ENCODE data around the gene HDAC3. TPM values are rescaled to one million over a fixed set of nuclear protein-coding genes. Genes with fewer than 3 reads are reported as not detected.

The HDAC3 gene
- total and polyA plus RNA-seq, 9 donors, result 39.8 to 62.2 (median 55.4) TPM

GRCh38 chr5:141605523-141606277 lies 30.9 kb downstream of the HDAC3 start:
- DNase-seq, result peak; percentile 78
- Histone ChIP-seq H3K4me3 (ENCODE audit: low read length) (no peak overlapping the region), H3K4me1 (ENCODE audit: control insufficient read depth, insufficient read depth, low read length) (peaks cover 3% of the 10 kb centered on the region), H3K36me3 (ENCODE audit: control insufficient read depth, insufficient read depth, low read length) (no peaks in the 10 kb centered on the region), H3K27me3 (ENCODE audit: control insufficient read depth, insufficient read depth, low read length) (no peaks in the 10 kb centered on the region), H3K9me3 (replicated peaks; ENCODE audit: control insufficient read depth, low read depth, low read length) (no peaks in the 10 kb centered on the region), H3K27ac (ENCODE audit: low read length) (peak overlapping the region; percentile 88)
- WGBS (ENCODE audit: insufficient coverage), result 62% methylated on average over 5 of the region's 6 CpGs

DNA sequence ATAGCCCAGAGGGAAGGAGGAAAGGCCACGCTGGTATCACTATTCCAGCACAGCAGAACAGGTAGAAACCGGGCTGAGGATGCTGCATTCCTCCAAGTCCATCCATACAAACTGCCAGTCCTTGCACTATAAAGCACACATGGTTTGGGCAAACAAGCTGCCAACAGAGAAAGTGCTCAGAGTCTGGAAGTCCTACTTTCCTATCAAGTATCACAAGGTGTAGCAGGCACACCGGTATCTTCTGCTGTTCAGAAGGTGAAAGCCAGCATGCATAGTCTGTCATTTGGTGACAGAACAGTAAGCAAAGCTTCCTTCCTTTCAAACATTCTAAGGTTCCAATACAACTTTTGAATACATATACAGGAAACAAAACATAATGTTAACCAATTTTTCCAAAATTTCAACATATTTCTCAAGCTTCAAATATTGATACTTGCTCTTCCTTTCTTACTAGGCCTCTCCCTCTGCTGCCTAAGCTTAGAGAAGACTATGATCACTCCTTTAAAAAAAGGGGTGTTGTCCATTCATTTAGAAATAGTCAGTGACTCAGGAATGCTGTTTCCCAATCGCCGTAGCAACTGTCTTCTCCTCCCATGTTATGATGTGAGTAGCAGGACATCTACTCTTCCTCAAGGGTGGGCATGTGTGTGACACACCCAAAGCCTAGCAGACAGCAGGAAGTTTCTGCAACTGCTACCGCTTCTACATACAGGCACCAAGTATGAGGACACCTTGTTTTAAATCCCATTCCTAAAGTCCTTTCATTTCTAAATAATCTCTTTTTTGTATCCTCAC lies 32.5 kb downstream of the HDAC3 start:
- H3K4me3 ChIP-seq (ENCODE audit: low read length), result no peak overlapping the region
- WGBS (ENCODE audit: insufficient coverage), result 56% methylated on average over 4 of the region's 6 CpGs

GRCh38 chr5:141602606-141603005 lies 34.0 kb downstream of the HDAC3 start:
- no peak for DNase-seq
- Histone ChIP-seq H3K27me3 (ENCODE audit: control insufficient read depth, insufficient read depth, low read length) (no peaks in the 10 kb centered on the region), H3K4me3 (ENCODE audit: low read length) (no peak overlapping the region), H3K27ac (ENCODE audit: low read length) (no peak overlapping the region), H3K9me3 (replicated peaks; ENCODE audit: control insufficient read depth, low read depth, low read length) (no peaks in the 10 kb centered on the region), H3K36me3 (ENCODE audit: control insufficient read depth, insufficient read depth, low read length) (no peaks in the 10 kb centered on the region), H3K4me1 (ENCODE audit: control insufficient read depth, insufficient read depth, low read length) (peaks cover 3% of the 10 kb centered on the region)
- no CpG with 5 or more reads among the region's 1 CpG for WGBS (ENCODE audit: insufficient coverage)

More for the DNA sequence above, 32.5 kb downstream of the HDAC3 start:
- Histone ChIP-seq H3K4me1 (ENCODE audit: control insufficient read depth, insufficient read depth, low read length) (peaks cover 3% of the 10 kb centered on the region), H3K27me3 (ENCODE audit: control insufficient read depth, insufficient read depth, low read length) (no peaks in the 10 kb centered on the region), H3K27ac (ENCODE audit: low read length) (peak overlapping the region; percentile 80), H3K36me3 (ENCODE audit: control insufficient read depth, insufficient read depth, low read length) (no peaks in the 10 kb centered on the region), H3K9me3 (replicated peaks; ENCODE audit: control insufficient read depth, low read depth, low read length) (no peaks in the 10 kb centered on the region)
- DNase-seq, result peak; percentile 89

- WGBS (ENCODE audit: insufficient coverage), result no CpG with 5 or more reads among the region's 3 CpGs
- Histone ChIP-seq H3K4me3 (ENCODE audit: low read length) (no peak overlapping the region), H3K27ac (ENCODE audit: low read length) (no peak overlapping the region)
Observed at GRCh38 chr5:141598391-141599345, 38.0 kb downstream of the HDAC3 start.

GRCh38 chr5:141597814-141598213 lies 38.8 kb downstream of the HDAC3 start:
- DNase-seq, result no peak
- WGBS (ENCODE audit: insufficient coverage), result 80% methylated on average over 1 of the region's 2 CpGs
- peaks cover 5% of the 10 kb centered on the region for H3K36me3 ChIP-seq (ENCODE audit: control insufficient read depth, insufficient read depth, low read length)
- H3K9me3 ChIP-seq (replicated peaks; ENCODE audit: control insufficient read depth, low read depth, low read length), result no peaks in the 10 kb centered on the region
- H3K4me3 ChIP-seq (ENCODE audit: low read length), result no peak overlapping the region
- H3K4me1 ChIP-seq (ENCODE audit: control insufficient read depth, insufficient read depth, low read length), result no peaks in the 10 kb centered on the region
- no peaks in the 10 kb centered on the region for H3K27me3 ChIP-seq (ENCODE audit: control insufficient read depth, insufficient read depth, low read length)
- no peak overlapping the region for H3K27ac ChIP-seq (ENCODE audit: low read length)

More at GRCh38 chr5:141598391-141599345, 38.0 kb downstream of the HDAC3 start:
- no peak for DNase-seq
- H3K36me3 ChIP-seq (ENCODE audit: control insufficient read depth, insufficient read depth, low read length), result peaks cover 2% of the 10 kb centered on the region
- no peaks in the 10 kb centered on the region for H3K9me3 ChIP-seq (replicated peaks; ENCODE audit: control insufficient read depth, low read depth, low read length)
- H3K27me3 ChIP-seq (ENCODE audit: control insufficient read depth, insufficient read depth, low read length), result no peaks in the 10 kb centered on the region
- no peaks in the 10 kb centered on the region for H3K4me1 ChIP-seq (ENCODE audit: control insufficient read depth, insufficient read depth, low read length)

GRCh38 chr5:141597394-141597793 lies 39.3 kb downstream of the HDAC3 start:
- Histone ChIP-seq H3K9me3 (replicated peaks; ENCODE audit: control insufficient read depth, low read depth, low read length) (no peaks in the 10 kb centered on the region), H3K4me1 (ENCODE audit: control insufficient read depth, insufficient read depth, low read length) (no peaks in the 10 kb centered on the region), H3K27me3 (ENCODE audit: control insufficient read depth, insufficient read depth, low read length) (no peaks in the 10 kb centered on the region), H3K27ac (ENCODE audit: low read length) (no peak overlapping the region), H3K36me3 (ENCODE audit: control insufficient read depth, insufficient read depth, low read length) (peaks cover 5% of the 10 kb centered on the region), H3K4me3 (ENCODE audit: low read length) (no peak overlapping the region)
- 66% methylated on average over 2 of the region's 2 CpGs for WGBS (ENCODE audit: insufficient coverage)
- no peak for DNase-seq

DNA sequence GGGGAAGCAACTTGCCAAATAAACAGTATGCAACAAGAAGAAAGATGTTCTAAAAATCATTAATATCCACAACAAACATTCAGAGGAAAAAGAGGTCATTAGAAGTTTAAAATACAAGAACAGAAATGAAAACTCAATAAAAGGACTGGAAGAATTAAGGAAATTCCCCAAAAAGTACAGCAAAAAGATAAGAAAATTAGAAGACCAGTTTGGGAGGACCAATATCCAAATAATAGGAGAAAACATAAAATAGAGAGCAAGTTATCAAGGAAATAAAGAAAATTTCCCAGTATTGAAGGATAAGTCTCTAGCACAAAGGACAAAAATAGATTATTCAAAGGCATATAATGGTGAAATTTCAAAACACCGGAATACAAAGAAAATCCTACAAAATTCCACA lies 39.8 kb downstream of the HDAC3 start:
- no CpG with 5 or more reads among the region's 1 CpG for WGBS (ENCODE audit: insufficient coverage)
- Histone ChIP-seq H3K36me3 (ENCODE audit: control insufficient read depth, insufficient read depth, low read length) (peaks cover 5% of the 10 kb centered on the region), H3K4me3 (ENCODE audit: low read length) (no peak overlapping the region), H3K27ac (ENCODE audit: low read length) (no peak overlapping the region), H3K4me1 (ENCODE audit: control insufficient read depth, insufficient read depth, low read length) (no peaks in the 10 kb centered on the region), H3K9me3 (replicated peaks; ENCODE audit: control insufficient read depth, low read depth, low read length) (no peaks in the 10 kb centered on the region), H3K27me3 (ENCODE audit: control insufficient read depth, insufficient read depth, low read length) (no peaks in the 10 kb centered on the region)
- no peak for DNase-seq

- H3K36me3 ChIP-seq (ENCODE audit: control insufficient read depth, insufficient read depth, low read length), result peaks cover 16% of the 10 kb centered on the region
- H3K27me3 ChIP-seq (ENCODE audit: control insufficient read depth, insufficient read depth, low read length), result no peaks in the 10 kb centered on the region
- no peaks in the 10 kb centered on the region for H3K9me3 ChIP-seq (replicated peaks; ENCODE audit: control insufficient read depth, low read depth, low read length)
- H3K27ac ChIP-seq (ENCODE audit: low read length), result no peak overlapping the region
- no peak for DNase-seq
- H3K4me1 ChIP-seq (ENCODE audit: control insufficient read depth, insufficient read depth, low read length), result no peaks in the 10 kb centered on the region
- H3K4me3 ChIP-seq (ENCODE audit: low read length), result no peak overlapping the region
- no CpG with 5 or more reads among the region's 2 CpGs for WGBS (ENCODE audit: insufficient coverage)
Observed at GRCh38 chr5:141590127-141590526, 46.5 kb downstream of the HDAC3 start.

DNA sequence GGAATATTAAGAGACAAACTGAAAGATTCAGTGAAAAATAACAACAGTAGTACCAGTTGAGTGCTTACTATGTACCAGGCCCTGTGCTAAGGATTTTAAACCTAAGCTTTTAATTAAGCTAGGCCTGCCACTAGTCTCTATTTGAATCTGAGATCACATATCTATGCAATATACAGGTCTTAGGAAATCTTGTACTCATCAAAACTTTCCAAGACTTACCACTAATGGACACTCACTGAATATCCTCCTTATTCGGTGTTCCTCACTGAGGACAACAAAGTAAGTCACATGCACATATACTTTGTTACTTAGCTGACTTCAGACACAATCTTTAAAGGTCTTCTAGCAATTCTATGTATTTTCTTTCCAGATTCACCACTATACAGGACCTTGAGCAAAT lies 50.4 kb downstream of the HDAC3 start:
- 89% methylated on average over 1 of the region's 1 CpG for WGBS (ENCODE audit: insufficient coverage)
- Histone ChIP-seq H3K9me3 (replicated peaks; ENCODE audit: control insufficient read depth, low read depth, low read length) (no peaks in the 10 kb centered on the region), H3K36me3 (ENCODE audit: control insufficient read depth, insufficient read depth, low read length) (peaks cover 26% of the 10 kb centered on the region), H3K27me3 (ENCODE audit: control insufficient read depth, insufficient read depth, low read length) (no peaks in the 10 kb centered on the region), H3K27ac (ENCODE audit: low read length) (no peak overlapping the region), H3K4me1 (ENCODE audit: control insufficient read depth, insufficient read depth, low read length) (no peaks in the 10 kb centered on the region), H3K4me3 (ENCODE audit: low read length) (no peak overlapping the region)
- no peak for DNase-seq

All from muscle of leg (tissue), 11 donors.